Measurements from ENCODE around the gene MTFR1L.

DNA sequence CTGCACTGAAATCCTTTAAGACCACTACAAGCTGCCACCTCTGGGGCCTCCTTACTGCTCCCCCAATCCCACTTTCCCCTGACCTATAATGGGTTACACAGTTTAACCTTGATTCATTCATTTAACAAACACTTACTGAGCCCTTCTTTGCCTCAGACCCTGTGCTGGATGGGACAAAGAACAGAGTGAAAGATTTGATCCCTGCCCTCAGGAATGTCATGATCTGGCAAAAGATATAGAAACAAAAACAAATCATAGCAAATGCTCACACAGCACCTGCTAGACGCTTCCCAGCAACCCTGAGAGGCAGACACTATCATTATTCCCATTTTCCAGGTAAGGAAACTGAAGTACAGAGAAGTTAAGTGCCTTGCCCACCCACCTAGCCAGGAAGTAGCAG lies 46.5 kb downstream of the MTFR1L start:
- TF ChIP-seq, protein P1, sequence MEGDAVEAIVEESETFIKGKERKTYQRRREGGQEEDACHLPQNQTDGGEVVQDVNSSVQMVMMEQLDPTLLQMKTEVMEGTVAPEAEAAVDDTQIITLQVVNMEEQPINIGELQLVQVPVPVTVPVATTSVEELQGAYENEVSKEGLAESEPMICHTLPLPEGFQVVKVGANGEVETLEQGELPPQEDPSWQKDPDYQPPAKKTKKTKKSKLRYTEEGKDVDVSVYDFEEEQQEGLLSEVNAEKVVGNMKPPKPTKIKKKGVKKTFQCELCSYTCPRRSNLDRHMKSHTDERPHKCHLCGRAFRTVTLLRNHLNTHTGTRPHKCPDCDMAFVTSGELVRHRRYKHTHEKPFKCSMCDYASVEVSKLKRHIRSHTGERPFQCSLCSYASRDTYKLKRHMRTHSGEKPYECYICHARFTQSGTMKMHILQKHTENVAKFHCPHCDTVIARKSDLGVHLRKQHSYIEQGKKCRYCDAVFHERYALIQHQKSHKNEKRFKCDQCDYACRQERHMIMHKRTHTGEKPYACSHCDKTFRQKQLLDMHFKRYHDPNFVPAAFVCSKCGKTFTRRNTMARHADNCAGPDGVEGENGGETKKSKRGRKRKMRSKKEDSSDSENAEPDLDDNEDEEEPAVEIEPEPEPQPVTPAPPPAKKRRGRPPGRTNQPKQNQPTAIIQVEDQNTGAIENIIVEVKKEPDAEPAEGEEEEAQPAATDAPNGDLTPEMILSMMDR (IDR thresholded peaks at IDR 0.05) = no peak
- TF ChIP-seq EP300 (IDR thresholded peaks at IDR 0.05) (no peak), POLR2AphosphoS5 (IDR thresholded peaks at IDR 0.05) (no peak)

Data from esophagus muscularis mucosa (tissue), 4 donors.